ENCODE data around the gene CT45A5.
"Not testable (repeated sequence)": the region's sequence is repeated elsewhere in the genome, so short reads cannot be mapped to it uniquely, and the experiment has no call there.

Gene CT45A5

GRCh38 chrX:135785403-135785802 is at the start of gene CT45A5:
Gene CT45A5, minus strand, starts transcription at chrX:135785503. Its CDS starts 3,774 bp downstream, at chrX:135781729.
- DNase-seq (ENCODE audit: low spot score) = not testable (repeated sequence)

GRCh38 chrX:135819912-135820311 is 34.6 kb upstream of the CT45A5 start, which contains the start of gene CT45A2:
Gene CT45A2, minus strand, starts transcription at chrX:135820012. Its CDS starts 3,747 bp downstream, at chrX:135816265.
- DNase-seq (ENCODE audit: low spot score) = not testable (repeated sequence)

DNA sequence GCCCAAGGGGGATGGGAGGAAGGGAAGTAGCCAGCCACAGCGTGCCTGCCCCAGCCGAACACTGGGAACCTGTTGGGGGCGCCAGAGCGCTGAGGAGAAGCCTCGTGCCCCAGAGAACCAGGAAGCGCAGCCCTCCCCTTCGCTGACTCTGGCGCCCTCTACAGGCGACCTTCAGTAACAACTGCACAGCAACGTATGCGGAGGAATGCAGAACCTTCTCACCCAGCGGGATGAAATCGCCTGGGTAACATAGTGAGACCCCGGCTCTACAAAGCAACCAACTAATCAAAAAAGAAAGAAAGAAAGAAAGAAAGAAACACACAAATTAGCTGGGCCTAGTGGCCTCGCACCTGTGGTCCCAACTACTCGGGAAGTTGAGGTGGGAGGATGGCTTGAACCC is 17.4 kb upstream of the CT45A5 start, which contains the start of gene CT45A6:
CT45A6 (minus strand) TSS at position 101 of the 400 bp plus-strand sequence. CDS start 3,794 bp downstream, outside the sequence.
- not testable (repeated sequence) for DNase-seq (ENCODE audit: low spot score)

DNA sequence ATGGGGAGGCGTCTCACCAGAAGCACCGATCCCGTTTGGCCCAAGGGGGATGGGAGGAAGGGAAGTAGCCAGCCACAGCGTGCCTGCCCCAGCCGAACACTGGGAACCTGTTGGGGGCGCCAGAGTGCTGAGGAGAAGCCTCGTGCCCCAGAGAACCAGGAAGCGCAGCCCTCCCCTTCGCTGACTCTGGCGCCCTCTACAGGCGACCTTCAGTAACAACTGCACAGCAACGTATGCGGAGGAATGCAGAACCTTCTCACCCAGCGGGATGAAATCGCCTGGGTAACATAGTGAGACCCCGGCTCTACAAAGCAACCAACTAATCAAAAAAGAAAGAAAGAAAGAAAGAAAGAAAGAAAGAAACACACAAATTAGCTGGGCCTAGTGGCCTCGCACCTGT is 17.2 kb downstream of the CT45A5 start, which contains the start of gene CT45A3:
CT45A3 (minus strand) TSS at position 101 of the 400 bp plus-strand sequence. CDS start 3,747 bp downstream, outside the sequence.
- DNase-seq (ENCODE audit: low spot score) = not testable (repeated sequence)

DNA sequence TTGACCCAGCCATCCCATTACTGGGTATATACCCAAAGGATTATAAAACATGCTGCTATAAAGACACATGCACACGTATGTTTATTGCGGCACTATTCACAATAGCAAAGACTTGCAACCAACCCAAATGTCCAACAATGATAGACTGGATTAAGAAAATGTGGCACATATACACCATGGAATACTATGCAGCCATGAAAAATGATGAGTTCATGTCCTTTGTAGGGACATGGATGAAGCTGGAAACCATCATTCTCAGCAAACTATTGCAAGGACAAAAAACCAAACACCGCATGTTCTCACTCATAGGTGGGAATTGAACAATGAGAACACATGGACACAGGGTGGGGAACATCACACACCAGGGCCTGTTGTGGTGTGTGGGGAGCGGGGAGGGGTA is 40.6 kb downstream of the CT45A5 start:
- not testable (repeated sequence) for DNase-seq (ENCODE audit: low spot score)

DNA sequence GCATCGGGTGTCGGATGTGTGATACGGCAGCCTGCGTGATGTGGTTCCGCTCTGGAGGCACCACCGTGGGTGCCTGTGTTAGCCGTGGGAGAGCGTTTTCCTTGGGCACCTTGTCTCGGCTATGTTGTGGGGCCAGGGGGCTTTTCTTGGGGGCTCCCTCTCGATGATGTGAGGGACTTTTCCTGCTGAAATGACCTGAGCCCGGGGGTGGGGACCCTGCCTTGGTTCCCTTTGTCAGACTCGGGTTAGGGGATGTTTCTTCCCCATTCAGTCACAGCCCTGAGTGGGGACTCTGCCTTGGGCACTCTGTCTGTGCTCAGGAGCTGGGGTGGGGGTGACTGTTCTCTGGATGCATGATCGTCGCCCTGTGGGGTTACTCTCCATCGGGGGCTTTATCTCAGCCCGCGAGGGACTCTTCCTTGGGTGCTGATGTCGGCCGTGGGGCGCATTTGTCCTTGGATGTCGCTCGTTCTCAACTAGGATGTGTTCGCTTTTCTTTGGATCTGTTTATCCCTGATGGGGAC is 44.0 kb downstream of the CT45A5 start:
- no peak for DNase-seq (ENCODE audit: low spot score)

DNA sequence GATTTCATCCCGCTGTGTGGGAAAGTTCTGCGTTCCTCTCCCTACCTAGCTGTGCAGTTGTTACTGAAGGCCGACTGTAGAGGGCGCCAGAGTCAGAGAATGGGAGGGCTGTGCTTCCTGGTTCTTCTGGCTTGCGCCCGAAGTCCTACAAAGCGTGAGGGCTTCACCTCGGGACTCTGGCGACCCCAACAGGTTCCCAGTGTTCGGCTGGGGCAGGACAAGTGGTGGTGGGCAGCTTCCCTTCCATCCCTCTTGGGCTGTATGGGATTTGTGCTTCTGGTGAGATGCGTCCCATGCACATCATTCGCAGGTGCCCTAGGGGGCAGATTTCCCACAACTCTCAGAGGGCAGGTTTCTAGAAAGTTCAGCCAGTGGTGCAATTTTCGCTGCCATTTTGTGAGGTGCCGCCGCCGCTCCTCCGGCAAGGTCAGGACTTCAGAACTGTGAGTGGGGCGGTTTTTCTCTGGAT is 44.6 kb downstream of the CT45A5 start:
- no peak for DNase-seq (ENCODE audit: low spot score)

DNA sequence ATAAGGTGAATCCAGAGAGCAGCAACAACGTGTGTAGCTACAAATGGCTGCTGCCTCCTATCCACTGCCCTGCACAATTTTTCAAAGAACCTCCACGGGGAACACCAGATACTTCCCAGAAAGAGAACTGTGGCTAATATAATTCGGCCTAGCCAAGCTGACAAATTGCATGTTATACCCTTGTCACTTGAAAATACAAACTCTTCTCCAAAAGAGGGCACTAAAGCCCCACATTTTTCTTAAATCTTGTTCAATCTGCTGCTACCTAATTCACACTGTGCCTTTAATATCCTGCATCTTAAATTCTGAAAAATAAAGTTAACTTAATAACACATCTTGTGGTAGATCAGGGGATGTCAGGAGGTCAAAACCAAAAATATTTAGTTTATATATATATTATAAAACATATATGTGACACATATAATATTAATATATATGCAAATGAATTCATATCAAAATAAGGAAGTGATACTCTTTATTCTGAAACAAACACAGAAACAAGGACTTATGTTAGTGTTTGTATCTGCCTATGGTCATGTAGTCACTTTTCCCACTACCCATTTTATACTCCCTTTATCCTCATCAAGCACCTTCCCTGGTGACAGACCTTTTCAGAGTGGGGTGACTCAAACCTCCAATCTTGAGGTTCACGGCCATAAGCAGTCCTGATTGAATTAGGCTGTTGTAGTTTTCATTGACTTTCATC is 47.8 kb downstream of the CT45A5 start:
- no peak for DNase-seq (ENCODE audit: low spot score)

GRCh38 chrX:135734666-135735065 is 50.6 kb downstream of the CT45A5 start:
- DNase-seq (ENCODE audit: low spot score) = not testable (repeated sequence)

Measured in ecto neural progenitor cell (in vitro differentiated cells).